ENCODE data around the gene LIF.

DNA sequence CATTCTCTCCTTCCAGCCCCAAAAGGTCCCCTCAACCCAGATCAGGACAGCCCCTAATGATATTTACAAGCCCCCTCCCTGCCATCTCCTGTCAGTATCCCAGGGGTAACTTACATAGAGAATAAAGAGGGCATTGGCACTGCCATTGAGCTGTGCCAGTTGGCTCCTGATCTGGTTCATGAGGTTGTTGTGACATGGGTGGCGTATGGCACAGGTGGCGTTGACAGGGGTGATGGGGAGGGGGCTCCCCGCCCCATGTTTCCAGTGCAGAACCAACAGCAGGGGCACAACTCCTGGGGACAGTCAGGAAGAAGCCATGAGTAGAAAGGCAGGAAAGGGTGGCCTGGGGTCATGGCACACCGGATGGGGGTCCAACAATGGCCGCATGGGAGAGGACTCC is 1.9 kb downstream of the LIF start:
- TF ChIP-seq POLR2A (IDR thresholded peaks at IDR 0.05; ENCODE audit: low read depth, low read length), result peak; percentile 41
- TF ChIP-seq, protein P1, sequence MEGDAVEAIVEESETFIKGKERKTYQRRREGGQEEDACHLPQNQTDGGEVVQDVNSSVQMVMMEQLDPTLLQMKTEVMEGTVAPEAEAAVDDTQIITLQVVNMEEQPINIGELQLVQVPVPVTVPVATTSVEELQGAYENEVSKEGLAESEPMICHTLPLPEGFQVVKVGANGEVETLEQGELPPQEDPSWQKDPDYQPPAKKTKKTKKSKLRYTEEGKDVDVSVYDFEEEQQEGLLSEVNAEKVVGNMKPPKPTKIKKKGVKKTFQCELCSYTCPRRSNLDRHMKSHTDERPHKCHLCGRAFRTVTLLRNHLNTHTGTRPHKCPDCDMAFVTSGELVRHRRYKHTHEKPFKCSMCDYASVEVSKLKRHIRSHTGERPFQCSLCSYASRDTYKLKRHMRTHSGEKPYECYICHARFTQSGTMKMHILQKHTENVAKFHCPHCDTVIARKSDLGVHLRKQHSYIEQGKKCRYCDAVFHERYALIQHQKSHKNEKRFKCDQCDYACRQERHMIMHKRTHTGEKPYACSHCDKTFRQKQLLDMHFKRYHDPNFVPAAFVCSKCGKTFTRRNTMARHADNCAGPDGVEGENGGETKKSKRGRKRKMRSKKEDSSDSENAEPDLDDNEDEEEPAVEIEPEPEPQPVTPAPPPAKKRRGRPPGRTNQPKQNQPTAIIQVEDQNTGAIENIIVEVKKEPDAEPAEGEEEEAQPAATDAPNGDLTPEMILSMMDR (conservative IDR thresholded peaks at IDR 0.05; ENCODE audit: low read depth, low read length), result no peak
- no peak for TF ChIP-seq FOS (IDR thresholded peaks at IDR 0.05; ENCODE audit: low read depth, low read length)
- no peak for TF ChIP-seq RAD21 (IDR thresholded peaks at IDR 0.05; ENCODE audit: low read length)
- no peak for TF ChIP-seq RCOR1 (IDR thresholded peaks at IDR 0.05; ENCODE audit: insufficient replicate concordance, low read length)
- no peak for TF ChIP-seq MAZ (IDR thresholded peaks at IDR 0.05; ENCODE audit: borderline replicate concordance, low read depth, low read length)
- no peak for TF ChIP-seq MXI1 (IDR thresholded peaks at IDR 0.05; ENCODE audit: borderline replicate concordance, low read depth, low read length)
- no peak for TF ChIP-seq SMC3 (IDR thresholded peaks at IDR 0.05; ENCODE audit: low read depth, low read length)
- TF ChIP-seq BHLHE40 (IDR thresholded peaks at IDR 0.05; ENCODE audit: low read depth, low read length), result no peak
- TF ChIP-seq MAFK (IDR thresholded peaks at IDR 0.05; ENCODE audit: low read depth, low read length), result no peak
- TF ChIP-seq, protein P2, sequence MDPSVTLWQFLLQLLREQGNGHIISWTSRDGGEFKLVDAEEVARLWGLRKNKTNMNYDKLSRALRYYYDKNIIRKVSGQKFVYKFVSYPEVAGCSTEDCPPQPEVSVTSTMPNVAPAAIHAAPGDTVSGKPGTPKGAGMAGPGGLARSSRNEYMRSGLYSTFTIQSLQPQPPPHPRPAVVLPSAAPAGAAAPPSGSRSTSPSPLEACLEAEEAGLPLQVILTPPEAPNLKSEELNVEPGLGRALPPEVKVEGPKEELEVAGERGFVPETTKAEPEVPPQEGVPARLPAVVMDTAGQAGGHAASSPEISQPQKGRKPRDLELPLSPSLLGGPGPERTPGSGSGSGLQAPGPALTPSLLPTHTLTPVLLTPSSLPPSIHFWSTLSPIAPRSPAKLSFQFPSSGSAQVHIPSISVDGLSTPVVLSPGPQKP (IDR thresholded peaks at IDR 0.05; ENCODE audit: borderline replicate concordance, low read depth, low read length), result no peak
- TF ChIP-seq RFX5 (IDR thresholded peaks at IDR 0.05; ENCODE audit: low read depth, low read length), result no peak
- no peak for TF ChIP-seq CHD1 (IDR thresholded peaks at IDR 0.05; ENCODE audit: low read depth, low read length)
- TF ChIP-seq NFE2L2 (IDR thresholded peaks at IDR 0.05; ENCODE audit: low read depth, low read length), result no peak
